ENCODE data around the gene NET1.

The NET1 gene

GRCh38 chr10:5491477-5491876, 79.1 kb downstream of the NET1 start:
- no peak for TF ChIP-seq CTCF (IDR thresholded peaks at IDR 0.05; ENCODE audit: control extremely low read depth, extremely low read depth, low read depth, missing control alignments)
- CTCF ChIA-PET = no interaction called here
- POLR2A ChIA-PET = no interaction called here

GRCh38 chr10:5492322-5492855, 80.0 kb downstream of the NET1 start:
- POLR2A ChIA-PET = no interaction called here
- no peak for DNase-seq (ENCODE audit: extremely low spot score)
- CTCF ChIA-PET = interaction anchor here (1.0 kb wide), 1 partner anchor 9 kb away, joined by 3 read pairs; no protein-coding TSS in a partner anchor
- TF ChIP-seq CTCF (IDR thresholded peaks at IDR 0.05; ENCODE audit: control extremely low read depth, extremely low read depth, low read depth, missing control alignments) = no peak

More at GRCh38 chr10:5491477-5491876, 79.1 kb downstream of the NET1 start:
- DNase-seq (ENCODE audit: extremely low spot score) = no peak

DNA sequence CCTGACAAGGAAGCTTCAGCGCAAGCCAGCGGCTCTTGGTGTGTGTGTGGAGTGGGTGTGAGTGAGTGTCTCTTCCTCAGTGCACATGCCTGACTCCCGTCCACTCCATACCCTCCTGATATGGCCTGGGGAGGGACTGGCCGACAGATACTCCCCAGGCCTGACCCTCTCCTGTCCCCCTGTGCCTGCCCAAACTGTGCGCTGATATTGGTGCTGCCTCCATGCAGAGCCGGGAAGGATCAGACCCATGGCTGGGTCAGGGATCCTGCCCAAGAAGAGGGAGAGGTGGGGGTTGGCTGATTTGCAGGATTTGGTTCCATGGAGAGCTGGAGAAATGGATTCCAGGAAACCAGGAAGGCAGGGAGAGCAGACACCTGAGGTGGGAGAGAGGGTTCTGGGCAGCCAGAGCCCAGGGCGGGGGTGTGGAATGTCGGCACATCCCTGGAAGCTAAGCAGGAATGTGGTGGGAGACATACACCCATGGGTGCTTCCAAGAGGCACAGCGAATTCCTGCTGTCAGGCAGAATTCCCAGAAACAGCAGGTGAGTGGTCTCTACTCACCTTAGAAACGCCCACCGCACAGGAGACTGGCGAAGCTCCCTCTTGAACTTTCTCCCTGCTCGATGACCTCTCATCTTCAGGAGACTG, 80.7 kb downstream of the NET1 start:
- ChIA-PET CTCF (interaction anchor here (0.9 to 1.0 kb wide), 2 partner anchors 8 to 130 kb away, joined by 3 read pairs; no protein-coding TSS in a partner anchor), POLR2A (no interaction called here)
- no peak for TF ChIP-seq CTCF (IDR thresholded peaks at IDR 0.05; ENCODE audit: control extremely low read depth, extremely low read depth, low read depth, missing control alignments)
- no peak for DNase-seq (ENCODE audit: extremely low spot score)

DNA sequence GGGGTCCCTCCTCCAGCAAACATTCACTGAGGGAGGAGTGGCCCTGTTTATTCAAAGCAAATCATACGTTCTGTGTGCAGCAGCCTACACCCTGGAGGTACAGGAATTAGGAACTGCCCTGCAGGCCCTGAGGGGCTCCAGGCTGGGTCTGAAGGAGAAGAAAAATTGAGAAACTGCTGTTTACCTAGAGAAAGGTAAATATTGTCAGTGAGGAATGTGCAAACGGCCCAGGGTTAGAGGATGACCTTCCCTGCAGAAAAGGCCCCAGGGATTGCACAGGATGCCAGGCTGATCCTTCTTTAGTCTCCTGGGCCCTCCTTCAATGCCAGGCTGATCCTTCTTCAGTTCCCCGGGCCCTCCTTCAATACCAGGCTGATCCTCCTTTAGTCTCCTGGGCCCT, 81.3 kb downstream of the NET1 start:
- CTCF ChIA-PET = interaction anchor here (0.9 to 1.0 kb wide), 2 partner anchors 8 to 129 kb away, joined by 3 read pairs; no protein-coding TSS in a partner anchor
- POLR2A ChIA-PET = interaction anchor here (0.7 kb wide), 1 partner anchor 919 kb away, joined by 3 read pairs; no protein-coding TSS in a partner anchor
- no peak for TF ChIP-seq CTCF (IDR thresholded peaks at IDR 0.05; ENCODE audit: control extremely low read depth, extremely low read depth, low read depth, missing control alignments)
- no peak for DNase-seq (ENCODE audit: extremely low spot score)

DNA sequence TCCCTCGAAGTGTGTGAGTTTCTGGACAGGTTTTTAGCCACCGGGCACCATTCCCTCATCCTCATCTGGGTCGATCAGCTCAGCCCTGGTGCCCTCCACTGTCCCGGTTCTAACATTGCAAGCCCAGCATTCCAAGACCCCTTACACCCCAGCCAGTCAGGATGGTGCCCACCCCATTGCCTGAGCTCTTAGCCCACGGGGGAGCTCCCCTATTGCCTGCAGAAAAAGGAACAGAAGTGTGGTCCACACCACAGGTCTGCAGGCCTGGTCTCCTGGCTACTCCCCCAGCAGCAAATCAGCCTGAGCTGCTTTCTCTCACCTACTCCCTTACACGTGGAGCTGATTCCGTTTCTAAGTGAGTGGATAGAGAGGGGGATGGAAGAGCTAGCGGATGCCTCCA, 82.3 kb downstream of the NET1 start:
- TF ChIP-seq CTCF (IDR thresholded peaks at IDR 0.05; ENCODE audit: control extremely low read depth, extremely low read depth, low read depth, missing control alignments) = no peak
- CTCF ChIA-PET = interaction anchor here (0.9 kb wide), 1 partner anchor 11 kb away, joined by 3 read pairs; no protein-coding TSS in a partner anchor
- POLR2A ChIA-PET = interaction anchor here (0.7 kb wide), 1 partner anchor 918 kb away, joined by 3 read pairs; no protein-coding TSS in a partner anchor
- no peak for DNase-seq (ENCODE audit: extremely low spot score)

GRCh38 chr10:5496261-5497250, 84.2 kb downstream of the NET1 start:
- no peak for DNase-seq (ENCODE audit: extremely low spot score)
- ChIA-PET POLR2A (no interaction called here), CTCF (no interaction called here)
- TF ChIP-seq CTCF (IDR thresholded peaks at IDR 0.05; ENCODE audit: control extremely low read depth, extremely low read depth, low read depth, missing control alignments) = no peak
